Omental fat pad (tissue), 4 donors: ENCODE results near the gene KRAS. TPM values are rescaled to one million over a fixed set of nuclear protein-coding genes. Genes with fewer than 3 reads are reported as not detected.

Source experiments
- ATAC-seq: fragments of 150-250 bp; one replicate; pipeline ENCODE4 v1.9.1; 2016; ENCODE audit warnings: mild to moderate bottlenecking, moderate library complexity; ENCODE audit not compliant: low FRiP score
- DNase-seq: peaks from one replicate; pipeline ENCODE4 v3.0.0-alpha.2; 2019; ENCODE audit warnings: low spot score
- total RNA-seq, 4 donors: library from RNA; depleted of rRNA; stranded (reverse); fragments of >200 nt; gene quantifications; one replicate each; pipeline ENCODE4 v1.1.0, GENCODE V29; 2016
- TF ChIP-seq, protein P1 (sequence below), 3 donors: fragments of 450-650 bp; IDR thresholded peaks; one replicate each; pipeline ENCODE4 v1.5.1; 2016 to 2017; ENCODE audit warnings: antibody characterized with exemption in 3 of 3, mild to moderate bottlenecking in 3 of 3, moderate library complexity in 2 of 3

Gene KRAS
- total RNA-seq, 4 donors from 2014 or later = 10.7 to 22.1 (median 16.3) TPM

DNA sequence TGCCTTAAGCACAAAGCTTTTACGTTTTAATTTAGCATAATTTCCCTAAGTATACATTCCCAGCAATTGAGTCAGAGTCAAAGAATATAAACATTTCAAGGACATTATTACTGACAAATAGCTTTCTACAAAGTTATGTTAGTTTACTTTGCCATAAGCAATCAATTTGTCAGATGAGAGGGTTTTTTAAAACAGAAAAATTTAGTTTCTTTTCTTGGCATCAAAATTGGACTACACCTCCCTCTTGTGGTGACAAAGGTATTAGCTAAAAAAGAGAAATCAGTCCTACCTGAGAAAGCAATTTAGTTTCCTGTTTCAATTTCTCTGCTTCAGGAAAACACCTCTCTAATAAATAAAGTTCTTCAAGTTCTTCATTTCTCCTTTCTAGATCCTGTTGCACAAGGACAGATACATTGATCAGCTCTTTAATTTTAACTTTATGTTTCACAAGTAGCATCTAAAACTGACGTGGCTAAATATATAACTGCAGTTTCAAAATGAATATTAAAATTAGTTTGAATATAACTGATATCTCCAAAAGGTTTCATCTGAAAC, 95.6 kb downstream of the KRAS start:
- TF ChIP-seq, protein P1, sequence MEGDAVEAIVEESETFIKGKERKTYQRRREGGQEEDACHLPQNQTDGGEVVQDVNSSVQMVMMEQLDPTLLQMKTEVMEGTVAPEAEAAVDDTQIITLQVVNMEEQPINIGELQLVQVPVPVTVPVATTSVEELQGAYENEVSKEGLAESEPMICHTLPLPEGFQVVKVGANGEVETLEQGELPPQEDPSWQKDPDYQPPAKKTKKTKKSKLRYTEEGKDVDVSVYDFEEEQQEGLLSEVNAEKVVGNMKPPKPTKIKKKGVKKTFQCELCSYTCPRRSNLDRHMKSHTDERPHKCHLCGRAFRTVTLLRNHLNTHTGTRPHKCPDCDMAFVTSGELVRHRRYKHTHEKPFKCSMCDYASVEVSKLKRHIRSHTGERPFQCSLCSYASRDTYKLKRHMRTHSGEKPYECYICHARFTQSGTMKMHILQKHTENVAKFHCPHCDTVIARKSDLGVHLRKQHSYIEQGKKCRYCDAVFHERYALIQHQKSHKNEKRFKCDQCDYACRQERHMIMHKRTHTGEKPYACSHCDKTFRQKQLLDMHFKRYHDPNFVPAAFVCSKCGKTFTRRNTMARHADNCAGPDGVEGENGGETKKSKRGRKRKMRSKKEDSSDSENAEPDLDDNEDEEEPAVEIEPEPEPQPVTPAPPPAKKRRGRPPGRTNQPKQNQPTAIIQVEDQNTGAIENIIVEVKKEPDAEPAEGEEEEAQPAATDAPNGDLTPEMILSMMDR (IDR thresholded peaks at IDR 0.05) = no peak
- no peak for DNase-seq
- ATAC-seq = no peak

Other genes with a start within 250 kb of the KRAS start
- 1 to 10 TPM in 1 of 4 donors, under 1 TPM in 2, not detected in 1; 0.47 to 3.5 (median 0.56) TPM for gene DNAI7, start 55.8 kb downstream of the KRAS start, total RNA-seq
- 10 to 100 TPM; 21.3 to 54.5 (median 33.9) TPM for gene ETFRF1, start 55.7 kb downstream of the KRAS start, total RNA-seq